Peyer's patch (tissue), 4 donors: ENCODE data around the gene LHFPL4.

Experiments used
- POLR2A ChIP-seq, 2 donors: fragments of 450-650 bp; IDR thresholded peaks; one replicate each; pipeline ENCODE4 v1.5.1; 2017; ENCODE audit warnings: antibody characterized with exemption in 2 of 2, mild to moderate bottlenecking in 2 of 2, moderate library complexity in 2 of 2
- TF ChIP-seq, protein P1 (sequence below), 6 experiments: fragments of 450-650 bp in 4 of 6; fragments of 200-600 bp in 2 of 6; sonication (generic) in 1 of 6; IDR thresholded peaks; one replicate each; pipeline ENCODE4 v1.5.1; 2017 to 2019; ENCODE audit warnings: antibody characterized with exemption in 6 of 6, mild to moderate bottlenecking in 3 of 6, moderate library complexity in 1 of 6

DNA sequence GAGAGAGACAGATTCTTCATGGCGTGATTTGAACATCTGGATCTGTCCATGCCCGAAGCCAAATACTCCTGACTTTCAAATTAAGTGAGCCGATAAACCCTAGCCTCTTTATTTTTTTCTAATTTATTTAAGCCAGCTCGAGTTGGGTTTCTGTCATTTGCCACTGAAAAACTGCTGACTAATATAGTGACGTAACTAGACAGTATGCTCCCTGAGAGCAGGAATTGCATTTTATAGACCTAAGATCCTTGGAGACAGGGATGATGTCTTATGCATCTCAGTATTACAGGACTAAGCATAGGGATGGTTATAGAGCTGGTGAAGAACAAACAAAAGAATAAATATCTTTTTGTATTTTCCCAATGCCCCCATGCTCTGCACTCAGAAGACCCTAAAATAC is 4.6 kb downstream of the LHFPL4 start:
- TF ChIP-seq, protein P1, sequence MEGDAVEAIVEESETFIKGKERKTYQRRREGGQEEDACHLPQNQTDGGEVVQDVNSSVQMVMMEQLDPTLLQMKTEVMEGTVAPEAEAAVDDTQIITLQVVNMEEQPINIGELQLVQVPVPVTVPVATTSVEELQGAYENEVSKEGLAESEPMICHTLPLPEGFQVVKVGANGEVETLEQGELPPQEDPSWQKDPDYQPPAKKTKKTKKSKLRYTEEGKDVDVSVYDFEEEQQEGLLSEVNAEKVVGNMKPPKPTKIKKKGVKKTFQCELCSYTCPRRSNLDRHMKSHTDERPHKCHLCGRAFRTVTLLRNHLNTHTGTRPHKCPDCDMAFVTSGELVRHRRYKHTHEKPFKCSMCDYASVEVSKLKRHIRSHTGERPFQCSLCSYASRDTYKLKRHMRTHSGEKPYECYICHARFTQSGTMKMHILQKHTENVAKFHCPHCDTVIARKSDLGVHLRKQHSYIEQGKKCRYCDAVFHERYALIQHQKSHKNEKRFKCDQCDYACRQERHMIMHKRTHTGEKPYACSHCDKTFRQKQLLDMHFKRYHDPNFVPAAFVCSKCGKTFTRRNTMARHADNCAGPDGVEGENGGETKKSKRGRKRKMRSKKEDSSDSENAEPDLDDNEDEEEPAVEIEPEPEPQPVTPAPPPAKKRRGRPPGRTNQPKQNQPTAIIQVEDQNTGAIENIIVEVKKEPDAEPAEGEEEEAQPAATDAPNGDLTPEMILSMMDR (IDR thresholded peaks at IDR 0.05): no peak
- TF ChIP-seq POLR2A (IDR thresholded peaks at IDR 0.05): no peak
